ENCODE data around the gene TCF7L1. TPM values are rescaled to one million over a fixed set of nuclear protein-coding genes. Genes with fewer than 3 reads are reported as not detected.

The TCF7L1 gene
- total and polyA plus RNA-seq, 2 of the 13 experiments (the other 11 are each of a cell fraction or from before 2014, with no cell fraction given) = 0.04 to 0.15 TPM

GRCh38 chr2:85188852-85189251 is 55.7 kb downstream of the TCF7L1 start:
- Histone ChIP-seq H3K79me2 (ENCODE audit: insufficient read depth, low read length) (no peaks in the 10 kb centered on the region), H3K4me2 (ENCODE audit: low read depth, low read length) (no peak overlapping the region), H3K36me3 (replicated peaks in 1 of 2; ENCODE audit: control insufficient read depth in 1 of 2, insufficient read depth in 2 of 2, low read length in 2 of 2) (no peaks in the 10 kb centered on the region), H3K9ac (ENCODE audit: insufficient read depth, low read depth, low read length) (no peak overlapping the region), H3K4me1 (ENCODE audit: insufficient read depth, low read length) (0 out of 2 replicates have a peak, but pooled peaks cover 10% of the 10 kb centered on the region), H3K27me3 (ENCODE audit: control insufficient read depth in 1 of 2, insufficient read depth in 2 of 2, low read length in 2 of 2) (peaks cover 0 to 17% of the 10 kb centered on the region in 2 experiments; a peak in 4 of 5 replicates), H4K20me1 (ENCODE audit: insufficient read depth, low read length) (no peaks in the 10 kb centered on the region), H2AFZ (ENCODE audit: low read length) (no peak overlapping the region), H3K9me3 (ENCODE audit: low read length) (no peaks in the 10 kb centered on the region), H3K27ac (ENCODE audit: extremely low read length, insufficient read depth, low read length) (no peak overlapping the region), H3K4me3 (replicated peaks in 1 of 3; ENCODE audit: insufficient read depth in 1 of 3, low read depth in 2 of 3, low read length in 3 of 3) (no peak overlapping the region)
- intact Hi-C loops (cut with micrococcal nuclease; ENCODE audit: unreplicated experiment) = loop anchor here (5.0 kb wide), 1 partner anchor 98 kb away; no protein-coding TSS in a partner anchor
- CTCF ChIA-PET (ENCODE audit: low intra/inter-chr PET ratio, low total read pairs) = no interaction called here
- WGBS (ENCODE audit: low lambda C conversion rate) = 23% methylated on average over 5 of the region's 5 CpGs
- DNase-seq (ENCODE audit: low spot score) = no peak
- in situ Hi-C loops (cut with HindIII; ENCODE audit: extremely low pct_ligation_motif_present, low pct_unique_long_range_greater_than_20kb) = no loop called here
- POLR2A ChIA-PET = no interaction called here
- FAIRE-seq = no peak
- BruUV-seq (replicated peaks) = no TSS peak
- ATAC-seq = no peak
- TF ChIP-seq SRSF1 (optimal IDR thresholded peaks at IDR 0.05; ENCODE audit: low read depth, low read length) (no peak), POLR2AphosphoS2 (IDR thresholded peaks at IDR 0.05; ENCODE audit: low read depth, low read length) (no peak), SNAI1 (CRISPR knock-in tag; IDR thresholded peaks at IDR 0.05; ENCODE audit: borderline replicate concordance) (no peak), FOXM1 (CRISPR knock-in tag; IDR thresholded peaks at IDR 0.05) (no peak), ZNF441 (CRISPR knock-in tag; IDR thresholded peaks at IDR 0.05; ENCODE audit: borderline replicate concordance) (no peak), SPEN (CRISPR knock-in tag; IDR thresholded peaks at IDR 0.05; ENCODE audit: low read depth) (no peak), GPBP1L1 (CRISPR knock-in tag; IDR thresholded peaks at IDR 0.05) (no peak), ZNF256 (CRISPR knock-in tag; conservative IDR thresholded peaks at IDR 0.05) (no peak), ZNF615 (CRISPR knock-in tag; IDR thresholded peaks at IDR 0.05; ENCODE audit: borderline replicate concordance) (no peak), EED (CRISPR knock-in tag; IDR thresholded peaks at IDR 0.05) (no peak), ATM (IDR thresholded peaks at IDR 0.05; ENCODE audit: borderline replicate concordance) (no peak), ZNF619 (CRISPR knock-in tag; IDR thresholded peaks at IDR 0.05) (no peak), SNAPC4 (CRISPR knock-in tag; IDR thresholded peaks at IDR 0.05) (no peak)
- TF ChIP-seq, protein P1, sequence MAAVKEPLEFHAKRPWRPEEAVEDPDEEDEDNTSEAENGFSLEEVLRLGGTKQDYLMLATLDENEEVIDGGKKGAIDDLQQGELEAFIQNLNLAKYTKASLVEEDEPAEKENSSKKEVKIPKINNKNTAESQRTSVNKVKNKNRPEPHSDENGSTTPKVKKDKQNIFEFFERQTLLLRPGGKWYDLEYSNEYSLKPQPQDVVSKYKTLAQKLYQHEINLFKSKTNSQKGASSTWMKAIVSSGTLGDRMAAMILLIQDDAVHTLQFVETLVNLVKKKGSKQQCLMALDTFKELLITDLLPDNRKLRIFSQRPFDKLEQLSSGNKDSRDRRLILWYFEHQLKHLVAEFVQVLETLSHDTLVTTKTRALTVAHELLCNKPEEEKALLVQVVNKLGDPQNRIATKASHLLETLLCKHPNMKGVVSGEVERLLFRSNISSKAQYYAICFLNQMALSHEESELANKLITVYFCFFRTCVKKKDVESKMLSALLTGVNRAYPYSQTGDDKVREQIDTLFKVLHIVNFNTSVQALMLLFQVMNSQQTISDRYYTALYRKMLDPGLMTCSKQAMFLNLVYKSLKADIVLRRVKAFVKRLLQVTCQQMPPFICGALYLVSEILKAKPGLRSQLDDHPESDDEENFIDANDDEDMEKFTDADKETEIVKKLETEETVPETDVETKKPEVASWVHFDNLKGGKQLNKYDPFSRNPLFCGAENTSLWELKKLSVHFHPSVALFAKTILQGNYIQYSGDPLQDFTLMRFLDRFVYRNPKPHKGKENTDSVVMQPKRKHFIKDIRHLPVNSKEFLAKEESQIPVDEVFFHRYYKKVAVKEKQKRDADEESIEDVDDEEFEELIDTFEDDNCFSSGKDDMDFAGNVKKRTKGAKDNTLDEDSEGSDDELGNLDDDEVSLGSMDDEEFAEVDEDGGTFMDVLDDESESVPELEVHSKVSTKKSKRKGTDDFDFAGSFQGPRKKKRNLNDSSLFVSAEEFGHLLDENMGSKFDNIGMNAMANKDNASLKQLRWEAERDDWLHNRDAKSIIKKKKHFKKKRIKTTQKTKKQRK (IDR thresholded peaks at IDR 0.05; ENCODE audit: low read length) = no peak
- TF ChIP-seq, protein P2, sequence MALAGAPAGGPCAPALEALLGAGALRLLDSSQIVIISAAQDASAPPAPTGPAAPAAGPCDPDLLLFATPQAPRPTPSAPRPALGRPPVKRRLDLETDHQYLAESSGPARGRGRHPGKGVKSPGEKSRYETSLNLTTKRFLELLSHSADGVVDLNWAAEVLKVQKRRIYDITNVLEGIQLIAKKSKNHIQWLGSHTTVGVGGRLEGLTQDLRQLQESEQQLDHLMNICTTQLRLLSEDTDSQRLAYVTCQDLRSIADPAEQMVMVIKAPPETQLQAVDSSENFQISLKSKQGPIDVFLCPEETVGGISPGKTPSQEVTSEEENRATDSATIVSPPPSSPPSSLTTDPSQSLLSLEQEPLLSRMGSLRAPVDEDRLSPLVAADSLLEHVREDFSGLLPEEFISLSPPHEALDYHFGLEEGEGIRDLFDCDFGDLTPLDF (CRISPR knock-in tag; IDR thresholded peaks at IDR 0.05) = no peak

Measured in HepG2 (cell line).